Astrocyte of the cerebellum (primary cell): ENCODE measurements around the gene PCNX2.

ENCODE experiments used
- DNase-seq: peaks from one replicate; pipeline ENCODE4 v3.0.0-alpha.2; 2011; ENCODE audit warnings: low read depth
- H3K4me3 ChIP-seq: 2 replicates; pipeline ENCODE4 v1.5.1; 2011; ENCODE audit warnings: mild to moderate bottlenecking, low read depth, low read length, moderate library complexity
- in situ Hi-C: cut with HindIII; loops from 2 replicates; pipeline ENCODE4 v1.10.0; 2017; ENCODE audit warnings: low sequenced_read_pairs
- TF ChIP-seq, protein P1 (sequence below): IDR thresholded peaks from 2 replicates; pipeline ENCODE4 v1.5.1; 2012; ENCODE audit warnings: low read length, low read depth, moderate library complexity, mild to moderate bottlenecking; ENCODE audit errors: missing control alignments

The PCNX2 gene

DNA sequence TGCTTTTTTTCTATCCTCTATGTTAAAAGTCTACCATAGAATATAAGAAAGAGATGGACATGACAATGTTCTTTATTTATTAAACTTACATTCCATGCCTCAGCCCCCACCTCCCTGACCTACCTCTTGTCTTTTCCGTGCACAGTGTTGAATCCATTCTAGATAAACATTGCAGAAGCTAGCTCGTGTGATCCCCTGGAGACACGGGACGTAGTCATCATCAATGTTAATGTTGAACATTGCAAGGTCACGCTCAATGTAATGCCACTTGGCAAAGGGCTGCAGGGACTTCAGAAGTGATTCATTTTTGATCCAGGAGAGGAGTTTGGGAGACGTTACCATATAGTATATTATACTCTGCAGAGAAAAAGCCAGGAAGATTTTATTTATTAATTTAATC, 278.7 kb downstream of the PCNX2 start:
- TF ChIP-seq, protein P1, sequence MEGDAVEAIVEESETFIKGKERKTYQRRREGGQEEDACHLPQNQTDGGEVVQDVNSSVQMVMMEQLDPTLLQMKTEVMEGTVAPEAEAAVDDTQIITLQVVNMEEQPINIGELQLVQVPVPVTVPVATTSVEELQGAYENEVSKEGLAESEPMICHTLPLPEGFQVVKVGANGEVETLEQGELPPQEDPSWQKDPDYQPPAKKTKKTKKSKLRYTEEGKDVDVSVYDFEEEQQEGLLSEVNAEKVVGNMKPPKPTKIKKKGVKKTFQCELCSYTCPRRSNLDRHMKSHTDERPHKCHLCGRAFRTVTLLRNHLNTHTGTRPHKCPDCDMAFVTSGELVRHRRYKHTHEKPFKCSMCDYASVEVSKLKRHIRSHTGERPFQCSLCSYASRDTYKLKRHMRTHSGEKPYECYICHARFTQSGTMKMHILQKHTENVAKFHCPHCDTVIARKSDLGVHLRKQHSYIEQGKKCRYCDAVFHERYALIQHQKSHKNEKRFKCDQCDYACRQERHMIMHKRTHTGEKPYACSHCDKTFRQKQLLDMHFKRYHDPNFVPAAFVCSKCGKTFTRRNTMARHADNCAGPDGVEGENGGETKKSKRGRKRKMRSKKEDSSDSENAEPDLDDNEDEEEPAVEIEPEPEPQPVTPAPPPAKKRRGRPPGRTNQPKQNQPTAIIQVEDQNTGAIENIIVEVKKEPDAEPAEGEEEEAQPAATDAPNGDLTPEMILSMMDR = no peak
- no peak overlapping the region for H3K4me3 ChIP-seq
- in situ Hi-C loops = no loop called here
- DNase-seq = no peak

DNA sequence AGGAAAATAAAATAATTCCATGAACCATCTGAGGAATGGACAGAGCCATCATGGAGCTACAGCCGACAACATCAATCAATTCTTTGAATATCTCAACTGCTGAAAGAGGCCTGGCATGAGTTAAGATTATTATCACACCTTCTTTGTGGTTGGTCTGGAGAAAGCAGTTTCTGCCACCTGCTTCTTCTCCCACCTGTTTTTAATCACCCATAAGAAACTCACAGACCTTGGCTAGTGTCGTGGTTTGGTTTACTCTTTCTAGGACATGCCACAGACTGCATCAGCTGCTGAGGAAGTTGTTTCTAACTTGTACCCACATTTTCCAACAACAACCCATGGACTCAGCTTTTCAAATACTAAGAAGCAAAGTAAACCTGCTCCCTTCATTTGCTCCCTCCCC, 279.6 kb downstream of the PCNX2 start:
- DNase-seq = no peak
- TF ChIP-seq, protein P1 = no peak
- in situ Hi-C loops = no loop called here
- no peak overlapping the region for H3K4me3 ChIP-seq

DNA sequence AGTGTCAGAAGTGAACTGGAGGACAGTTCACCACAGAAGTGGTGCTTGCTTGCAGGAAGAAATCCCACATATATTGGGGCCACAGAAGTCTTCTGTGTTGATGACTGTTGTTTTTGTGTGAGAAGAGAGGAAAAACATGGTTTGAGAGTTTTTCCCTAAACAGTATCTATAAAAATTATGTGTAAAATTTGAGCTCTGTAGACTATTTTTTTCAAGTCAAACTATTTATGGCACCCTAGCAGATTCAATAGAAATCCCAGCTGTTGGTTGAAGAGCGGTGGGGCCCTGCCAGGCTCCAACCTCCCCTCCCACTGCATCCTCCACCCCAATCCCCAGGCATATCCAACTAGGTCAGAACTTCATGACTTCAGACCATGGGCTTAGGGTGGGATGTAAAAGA, 283.5 kb downstream of the PCNX2 start:
- no peak overlapping the region for H3K4me3 ChIP-seq
- TF ChIP-seq, protein P1 = no peak
- no peak for DNase-seq
- in situ Hi-C loops = no loop called here

DNA sequence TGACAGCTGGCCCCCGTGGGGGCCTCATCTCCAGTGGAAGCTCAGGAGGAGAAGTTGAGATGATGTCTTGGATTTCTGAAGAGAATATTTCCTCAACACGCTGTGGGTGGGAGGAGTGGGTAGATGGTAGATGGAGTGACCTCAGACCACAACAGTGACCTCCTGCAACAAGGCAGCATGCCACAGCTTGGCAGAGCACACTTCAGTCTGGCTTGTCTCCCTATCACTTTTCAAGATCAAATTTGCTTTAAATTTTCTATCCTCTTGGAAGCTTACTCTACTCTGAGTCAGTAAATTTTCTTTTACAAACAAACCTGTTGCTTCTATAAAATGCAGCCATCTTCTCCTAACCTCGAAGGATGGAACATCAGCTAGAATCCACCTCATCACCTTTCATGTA, 285.4 kb downstream of the PCNX2 start:
- TF ChIP-seq, protein P1 = no peak
- in situ Hi-C loops = no loop called here
- no peak overlapping the region for H3K4me3 ChIP-seq
- no peak for DNase-seq

DNA sequence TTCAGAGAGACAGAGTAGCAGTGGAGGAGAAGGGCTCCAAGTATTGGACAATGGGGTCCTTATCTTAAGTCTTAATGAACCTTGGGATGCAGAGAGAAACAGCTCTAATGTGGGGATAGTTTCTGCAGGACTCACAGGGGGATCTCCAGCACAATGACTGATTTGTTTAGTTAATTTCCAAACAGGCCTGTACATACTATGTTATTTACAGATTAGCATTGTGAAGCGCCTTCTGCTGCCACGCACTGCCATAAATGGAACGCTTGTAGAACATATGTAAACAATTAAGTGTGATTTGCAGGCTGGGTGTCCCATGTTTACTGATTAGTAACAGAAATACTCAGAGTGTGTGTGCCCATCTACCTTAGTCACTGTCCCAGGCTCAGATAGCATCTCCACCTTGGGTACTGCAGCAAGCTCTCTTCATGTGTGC, 289.0 kb downstream of the PCNX2 start:
- H3K4me3 ChIP-seq = no peak overlapping the region
- TF ChIP-seq, protein P1 = no peak
- no peak for DNase-seq
- in situ Hi-C loops = no loop called here

DNA sequence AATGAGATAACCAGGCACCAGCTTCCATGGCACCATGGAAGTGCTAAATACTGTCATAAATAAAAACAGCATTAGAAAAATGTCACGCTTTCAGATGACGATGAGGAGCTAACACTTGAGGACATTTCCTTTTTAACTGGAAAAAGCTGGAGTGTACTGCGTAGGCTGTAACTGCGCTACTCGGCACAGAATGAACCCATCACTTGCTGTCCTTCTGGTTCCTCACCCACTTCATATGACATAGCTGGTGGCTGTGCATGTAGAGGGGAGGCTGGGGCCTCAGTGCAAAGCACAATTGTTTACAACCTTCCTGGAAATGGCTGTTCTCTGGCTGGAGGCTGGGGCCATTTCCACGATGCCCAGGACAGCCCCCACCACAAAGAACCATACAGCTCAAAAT, 289.4 kb downstream of the PCNX2 start:
- H3K4me3 ChIP-seq = no peak overlapping the region
- in situ Hi-C loops = no loop called here
- DNase-seq = no peak
- TF ChIP-seq, protein P1 = no peak

DNA sequence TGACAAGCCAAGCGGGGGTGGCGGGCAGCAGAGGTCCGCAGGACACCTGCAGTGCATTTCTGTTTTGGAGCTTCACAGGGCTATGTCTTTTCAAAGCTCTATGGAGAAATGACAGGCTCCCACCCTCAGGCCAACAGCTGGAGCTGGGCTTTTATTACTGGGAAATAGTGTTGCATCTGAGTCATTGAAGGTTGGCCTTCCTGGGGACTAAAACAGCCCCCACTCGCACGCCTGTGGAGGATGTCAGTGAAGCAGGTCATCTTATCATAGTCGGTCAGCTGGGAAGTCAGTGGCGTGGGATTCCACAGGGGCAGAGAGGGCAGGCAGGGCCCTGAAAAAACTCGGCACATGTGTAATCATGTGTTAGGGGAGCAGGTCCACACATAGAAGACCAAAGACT, 289.8 kb downstream of the PCNX2 start:
- in situ Hi-C loops = no loop called here
- TF ChIP-seq, protein P1 = no peak
- DNase-seq = no peak
- no peak overlapping the region for H3K4me3 ChIP-seq
